Natural killer cell (primary cell): ENCODE data around the gene DYNC2LI1. TPM values are rescaled to one million over a fixed set of nuclear protein-coding genes. Genes with fewer than 3 reads are reported as not detected.

Experiments
- ATAC-seq, 3 donors: fragments of 150-1000 bp in 2 of 3; fragments of 200-7000 bp in 1 of 3; cut with Tn5 transposase; 1 replicate in 1 of 3; 2 replicates in 2 of 3; pipeline ENCODE4 v1.10.0; 2021; ENCODE audit warnings: mild to moderate bottlenecking in 2 of 3, moderate library complexity in 2 of 3
- DNase-seq, 2 donors: peaks; one replicate each; pipeline versions ENCODE4 v3.0.0 to v3.0.0-alpha.2; 2013 to 2021; ENCODE audit warnings: mixed read lengths in 1 of 2
- H3K27ac ChIP-seq: one replicate; pipeline ENCODE4 v1.5.1; 2013; ENCODE audit warnings: mild to moderate bottlenecking, low read length
- H3K27me3 ChIP-seq: one replicate; pipeline ENCODE4 v1.6.1; 2013; ENCODE audit warnings: low read length; ENCODE audit not compliant: control insufficient read depth, insufficient read depth
- H3K36me3 ChIP-seq: one replicate; pipeline ENCODE4 v1.6.1; 2013; ENCODE audit warnings: low read length; ENCODE audit not compliant: control insufficient read depth, insufficient read depth
- H3K4me1 ChIP-seq: one replicate; pipeline ENCODE4 v1.6.1; 2013; ENCODE audit warnings: low read length; ENCODE audit not compliant: control insufficient read depth, insufficient read depth
- H3K4me3 ChIP-seq: one replicate; pipeline ENCODE4 v1.5.1; 2013; ENCODE audit warnings: low read length
- H3K9me3 ChIP-seq: one replicate; pipeline ENCODE4 v1.6.1; 2013; ENCODE audit warnings: low read length; ENCODE audit not compliant: control insufficient read depth, insufficient read depth
- H3K27ac Mint-ChIP-seq, 2 donors: one replicate each; pipeline ENCODE4 v1.8.0; 2022; ENCODE audit warnings: mild to moderate bottlenecking in 2 of 2, mixed read lengths in 2 of 2, moderate library complexity in 1 of 2
- H3K27me3 Mint-ChIP-seq, 2 donors: one replicate each; pipeline ENCODE4 v1.8.0; 2022; ENCODE audit warnings: low read depth in 2 of 2, mixed read lengths in 2 of 2
- H3K36me3 Mint-ChIP-seq: one replicate; pipeline ENCODE4 v1.8.0; 2022; ENCODE audit warnings: mixed read lengths
- H3K4me1 Mint-ChIP-seq, 2 donors: one replicate each; pipeline ENCODE4 v1.8.0; 2022; ENCODE audit warnings: mixed read lengths in 2 of 2
- H3K4me3 Mint-ChIP-seq: one replicate; pipeline ENCODE4 v1.8.0; 2022; ENCODE audit warnings: mild to moderate bottlenecking, moderate library complexity, mixed read lengths
- H3K9me3 Mint-ChIP-seq, 2 donors: one replicate each; pipeline ENCODE4 v1.8.0; 2022; ENCODE audit warnings: mixed read lengths in 2 of 2
- CTCF ChIP-seq: fragments of 200-600 bp; IDR thresholded peaks from one replicate; pipeline ENCODE4 v1.8.0; 2022; ENCODE audit warnings: antibody characterized with exemption
- WGBS: methylation state at CpG from one replicate; pipeline ENCODE4 v1.1.7; 2013; ENCODE audit warnings: missing lambda C conversion rate; ENCODE audit not compliant: insufficient coverage; 5-methylcytosine and 5-hydroxymethylcytosine counted together
- intact Hi-C: fragments of 100-400 bp; cut with micrococcal nuclease; formaldehyde crosslinking; loops from one replicate; pipeline ENCODE4 v1.14.2; 2022
- total RNA-seq, 4 donors: library from RNA; stranded (reverse); fragments of 120-200 nt in 1 of 4; gene quantifications; one replicate each; pipeline versions ENCODE4 v1.2.3 to v1.2.4, GENCODE V29; 2013 to 2022

DYNC2LI1 gene
- total RNA-seq, 3 donors from 2014 or later (not counting 1 experiment from before 2014, with no cell fraction given) = 2.1 to 4.5 (median 3.2) TPM

GRCh38 chr2:43752302-43752701, 21.5 kb upstream of the DYNC2LI1 start:
- DNase-seq = no peak
- Mint-ChIP-seq H3K36me3 (no peaks in the 10 kb centered on the region), H3K4me3 (no peak overlapping the region), H3K9me3 (no peaks in the 10 kb centered on the region), H3K27me3 (peaks cover 12 to 25% of the 10 kb centered on the region in 2 donors), H3K4me1 (no peaks in the 10 kb centered on the region), H3K27ac (no peak overlapping the region)
- Histone ChIP-seq H3K36me3 (no peaks in the 10 kb centered on the region), H3K9me3 (no peaks in the 10 kb centered on the region), H3K27me3 (no peaks in the 10 kb centered on the region), H3K4me3 (no peak overlapping the region), H3K4me1 (no peaks in the 10 kb centered on the region), H3K27ac (no peak overlapping the region)
- intact Hi-C loops = no loop called here
- no peak for TF ChIP-seq CTCF
- ATAC-seq = no peak

- DNase-seq = no peak
Observed at GRCh38 chr2:43754180-43754579, 19.7 kb upstream of the DYNC2LI1 start.

GRCh38 chr2:43758739-43759138, 15.1 kb upstream of the DYNC2LI1 start:
- Histone ChIP-seq H3K27me3 (no peaks in the 10 kb centered on the region), H3K4me1 (no peaks in the 10 kb centered on the region), H3K9me3 (no peaks in the 10 kb centered on the region), H3K27ac (no peak overlapping the region), H3K4me3 (no peak overlapping the region), H3K36me3 (no peaks in the 10 kb centered on the region)
- ATAC-seq (no peak), DNase-seq (no peak)
- TF ChIP-seq CTCF = no peak
- Mint-ChIP-seq H3K27me3 (peaks cover 7 to 22% of the 10 kb centered on the region in 2 donors), H3K4me3 (no peak overlapping the region), H3K36me3 (no peaks in the 10 kb centered on the region), H3K27ac (no peak overlapping the region), H3K4me1 (no peaks in the 10 kb centered on the region), H3K9me3 (no peaks in the 10 kb centered on the region)
- intact Hi-C loops = no loop called here
- 83% methylated on average over 3 of the region's 3 CpGs for WGBS

More at GRCh38 chr2:43754180-43754579, 19.7 kb upstream of the DYNC2LI1 start:
- no peaks in the 10 kb centered on the region for H3K9me3 ChIP-seq
- intact Hi-C loops = no loop called here
- ATAC-seq = no peak
- H3K27me3 Mint-ChIP-seq = peaks cover 12 to 25% of the 10 kb centered on the region in 2 donors
- H3K36me3 Mint-ChIP-seq = no peaks in the 10 kb centered on the region
- H3K4me3 Mint-ChIP-seq = no peak overlapping the region
- no peak for TF ChIP-seq CTCF
- H3K9me3 Mint-ChIP-seq = no peaks in the 10 kb centered on the region
- no peaks in the 10 kb centered on the region for H3K4me1 Mint-ChIP-seq
- H3K36me3 ChIP-seq = no peaks in the 10 kb centered on the region
- H3K27ac ChIP-seq = no peak overlapping the region
- no peak overlapping the region for H3K27ac Mint-ChIP-seq
- H3K4me3 ChIP-seq = no peak overlapping the region
- WGBS = 99% methylated on average over 6 of the region's 7 CpGs
- H3K27me3 ChIP-seq = no peaks in the 10 kb centered on the region
- no peaks in the 10 kb centered on the region for H3K4me1 ChIP-seq

GRCh38 chr2:43759195-43759594, 14.6 kb upstream of the DYNC2LI1 start:
- no peaks in the 10 kb centered on the region for H3K27me3 ChIP-seq
- Mint-ChIP-seq H3K4me1 (no peaks in the 10 kb centered on the region), H3K27ac (no peak overlapping the region), H3K9me3 (no peaks in the 10 kb centered on the region), H3K4me3 (no peak overlapping the region), H3K27me3 (peaks cover 5 to 20% of the 10 kb centered on the region in 2 donors), H3K36me3 (no peaks in the 10 kb centered on the region)
- H3K9me3 ChIP-seq = no peaks in the 10 kb centered on the region
- no peak for DNase-seq
- no peak for TF ChIP-seq CTCF
- H3K4me3 ChIP-seq = no peak overlapping the region
- no peak overlapping the region for H3K27ac ChIP-seq
- no peaks in the 10 kb centered on the region for H3K4me1 ChIP-seq
- H3K36me3 ChIP-seq = no peaks in the 10 kb centered on the region
- no peak for ATAC-seq
- intact Hi-C loops = no loop called here
